HG02884 (cell line): ENCODE data around the gene GRM5.
"Not testable (repeated sequence)": the region's sequence is repeated elsewhere in the genome, so short reads cannot be mapped to it uniquely, and the experiment has no call there.

Experiments used
- ATAC-seq: cut with Tn5 transposase; IDR thresholded peaks from one replicate; pipeline ENCODE4 v1.9.1; 2021; ENCODE audit warnings: mild to moderate bottlenecking, moderate library complexity; ENCODE audit not compliant: unreplicated experiment

GRM5 gene

DNA sequence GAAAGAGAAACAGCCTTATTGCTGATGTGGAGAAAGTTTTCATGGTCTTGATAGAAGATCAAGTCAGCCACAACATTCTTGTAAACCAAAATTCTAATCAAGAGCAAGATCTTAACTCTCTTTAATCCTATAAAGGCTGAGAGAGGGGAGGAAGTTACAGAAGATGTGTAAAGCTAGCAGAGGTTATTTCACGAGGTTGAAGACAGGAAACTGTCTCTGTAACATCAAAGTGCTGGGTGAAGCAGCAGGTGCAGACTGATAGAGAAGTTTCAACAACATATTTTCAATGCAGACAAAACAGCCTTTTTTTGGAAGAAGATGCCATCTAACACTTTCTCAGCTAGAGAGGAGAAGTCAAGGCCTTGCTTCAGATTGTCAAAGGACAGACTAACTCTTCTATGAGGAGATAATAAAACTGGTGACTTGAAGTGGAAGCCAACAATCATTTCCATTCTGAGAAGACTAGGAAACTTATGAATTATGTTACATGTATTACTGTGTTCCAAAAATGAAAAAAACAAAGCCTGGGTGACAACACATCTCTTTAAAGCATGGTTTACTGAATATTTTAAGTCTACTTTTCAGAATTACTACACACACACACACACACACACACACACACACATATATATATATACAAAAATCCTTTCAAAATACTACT lies 221.9 kb downstream of the GRM5 start:
- ATAC-seq = not testable (repeated sequence)

DNA sequence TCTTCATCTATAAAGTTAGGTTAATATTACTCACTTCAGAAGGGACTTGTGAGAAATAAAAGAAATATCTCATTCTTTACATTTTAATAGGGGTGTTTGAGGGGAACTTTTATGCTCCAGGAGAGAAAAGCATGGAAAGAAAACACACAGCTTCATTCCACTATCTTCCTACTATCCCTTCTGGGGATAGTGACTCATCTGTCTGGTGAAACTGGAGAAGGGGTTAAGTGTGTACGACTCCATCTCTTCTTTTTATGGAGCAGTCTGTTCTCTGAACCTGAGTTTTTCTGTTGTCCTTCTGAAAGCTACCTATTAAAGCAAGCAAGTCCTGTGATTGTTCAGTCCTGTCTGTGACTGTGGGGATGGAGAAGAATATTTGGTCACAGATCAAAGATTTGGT lies 227.6 kb downstream of the GRM5 start:
- ATAC-seq = not testable (repeated sequence)

DNA sequence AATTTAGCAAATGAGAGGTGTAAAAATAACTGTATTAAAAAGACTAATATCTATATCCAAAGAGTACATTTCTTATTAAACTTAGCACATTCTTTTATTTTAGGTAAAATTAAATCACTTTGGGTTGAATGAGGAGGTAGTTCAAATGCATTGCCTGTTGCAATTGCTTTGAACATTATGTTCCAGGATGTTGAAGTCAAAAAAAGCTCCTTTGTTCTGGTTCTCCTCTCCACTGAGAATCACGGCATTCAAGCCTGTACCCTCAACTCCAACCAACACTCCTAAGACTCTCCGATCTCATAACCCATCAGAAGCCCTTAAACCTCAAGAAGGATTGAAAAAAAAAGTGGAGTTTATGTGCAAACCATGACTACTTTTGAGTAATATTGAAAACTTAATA lies 230.1 kb downstream of the GRM5 start:
- not testable (repeated sequence) for ATAC-seq

DNA sequence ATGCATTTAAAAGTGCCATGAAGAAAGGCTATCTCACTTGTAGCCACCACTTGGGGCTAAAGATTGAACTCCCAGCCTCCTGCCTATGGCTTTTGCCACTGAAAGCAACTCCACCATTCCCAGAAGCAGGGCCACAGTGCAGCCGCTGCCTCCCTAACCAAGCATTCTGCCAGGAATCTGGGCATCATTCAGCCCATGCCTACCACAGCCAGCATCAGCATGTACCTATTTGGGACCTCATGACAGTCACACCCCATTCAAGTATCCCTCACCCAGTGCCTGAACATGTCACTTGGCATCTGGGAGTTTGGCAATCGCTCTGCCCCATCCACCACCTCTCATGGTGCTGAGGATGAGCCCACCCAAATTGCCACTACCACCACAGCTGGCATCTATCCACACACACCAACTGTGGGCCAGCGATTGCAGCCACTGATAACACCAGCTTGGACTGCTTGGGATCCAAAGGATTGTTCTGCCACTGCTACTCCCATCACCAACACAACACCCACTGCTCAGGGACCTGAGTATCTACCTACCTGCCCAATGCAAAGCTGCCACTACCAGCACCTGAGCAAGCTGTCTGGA lies 234.4 kb downstream of the GRM5 start:
- ATAC-seq = no peak

DNA sequence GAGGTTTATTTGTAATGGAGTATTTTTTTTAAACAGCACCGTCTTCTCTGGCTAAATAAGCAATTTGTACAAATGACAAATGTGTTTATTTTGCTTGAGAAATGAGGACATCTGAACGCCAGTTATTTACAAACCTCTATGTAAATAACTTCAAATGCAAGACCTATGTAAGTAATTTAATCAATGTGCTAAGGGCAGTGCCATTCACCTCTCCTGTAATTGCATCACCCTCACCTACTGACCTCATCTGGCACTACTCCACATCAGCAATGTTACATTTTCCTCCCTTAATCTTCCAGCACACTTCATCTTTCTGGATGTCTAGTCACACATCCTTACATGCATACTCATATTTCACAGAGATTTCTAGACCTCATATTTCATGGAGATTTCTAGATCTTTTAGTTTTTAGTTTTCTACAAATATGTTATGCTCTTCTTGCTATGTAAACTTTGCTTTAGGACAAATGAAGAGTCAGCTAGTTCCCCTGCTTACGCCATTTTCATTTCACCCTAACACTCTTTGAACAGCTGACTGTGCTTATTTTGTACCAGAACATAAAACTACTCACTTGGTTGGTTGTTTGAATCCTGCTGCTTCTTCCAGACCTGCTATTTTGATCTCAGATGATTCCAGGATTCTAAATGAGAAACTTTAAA lies 238.6 kb downstream of the GRM5 start:
- no peak for ATAC-seq

DNA sequence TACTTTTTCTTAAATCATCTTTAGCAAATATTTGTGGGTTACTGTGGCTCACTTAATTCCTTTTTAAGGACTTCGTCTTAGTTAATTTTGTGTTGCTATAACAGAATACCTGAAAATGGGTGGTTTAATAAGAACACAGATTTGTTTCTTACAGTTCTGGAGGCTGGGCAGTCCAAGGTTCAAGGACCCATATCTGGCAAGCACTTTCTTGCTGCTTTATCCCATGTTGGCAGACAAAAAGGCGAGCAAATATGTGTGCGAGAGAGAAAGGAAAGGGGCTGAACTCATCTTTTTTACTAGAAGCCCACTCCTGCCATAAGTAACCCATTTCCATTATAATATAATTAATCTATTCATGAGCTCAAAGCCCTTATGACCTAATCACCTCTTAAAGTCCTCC lies 246.2 kb downstream of the GRM5 start:
- no peak for ATAC-seq

DNA sequence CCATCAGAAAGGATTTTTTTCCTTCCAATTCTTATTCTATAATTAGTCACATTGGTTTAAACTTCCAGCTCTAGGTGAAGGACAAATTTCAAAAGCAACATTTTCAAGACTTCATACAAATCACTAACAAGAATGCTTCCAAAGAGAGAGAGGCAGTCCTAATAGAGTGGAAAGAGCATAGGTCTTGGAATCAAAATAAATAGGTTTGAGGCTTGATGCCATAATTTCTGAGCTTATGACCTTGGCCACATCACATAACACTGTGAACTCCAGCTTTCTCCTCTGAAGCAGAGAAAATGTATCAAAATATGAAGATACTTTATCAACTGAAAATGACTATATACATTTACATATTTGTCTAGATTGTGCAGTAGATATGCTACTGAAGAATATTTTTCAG lies 246.8 kb downstream of the GRM5 start:
- ATAC-seq = no peak

DNA sequence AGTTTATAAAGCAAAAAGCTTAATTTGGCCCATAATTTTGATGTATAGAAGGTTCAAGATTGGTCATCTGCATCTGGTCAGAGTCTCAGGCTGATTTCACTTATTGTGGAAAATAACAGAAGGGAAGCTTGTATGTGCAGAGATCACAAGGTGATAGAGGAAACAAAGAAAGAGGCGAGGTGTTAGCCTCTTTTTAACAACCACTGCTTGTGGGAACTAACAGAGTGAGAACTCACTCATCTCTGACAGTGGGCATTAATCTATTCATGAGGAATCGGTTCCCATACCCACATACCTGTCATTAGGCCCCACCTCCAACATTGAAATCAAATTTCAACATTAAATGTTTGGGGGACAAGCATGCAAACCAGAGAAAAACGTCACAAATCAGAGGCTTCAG lies 250.3 kb downstream of the GRM5 start:
- no peak for ATAC-seq

DNA sequence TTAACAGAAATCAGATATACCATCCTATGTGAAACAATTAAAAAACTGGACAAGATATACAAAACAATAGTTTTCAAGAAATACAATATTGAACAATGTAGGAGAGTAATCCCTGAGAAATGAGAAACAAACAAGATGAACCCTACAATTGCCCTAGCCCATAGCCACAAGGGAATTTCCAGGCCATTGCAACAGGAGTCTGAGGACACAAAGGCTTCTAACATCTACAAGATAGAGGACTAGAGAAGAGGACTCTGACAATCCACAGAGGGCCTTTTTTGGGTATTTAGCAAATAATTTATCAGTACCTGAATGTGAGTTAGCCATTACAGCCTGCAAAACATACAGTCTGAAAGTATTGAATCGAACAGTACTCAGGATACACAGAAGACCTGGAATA lies 251.7 kb downstream of the GRM5 start:
- peak; percentile 31 for ATAC-seq

DNA sequence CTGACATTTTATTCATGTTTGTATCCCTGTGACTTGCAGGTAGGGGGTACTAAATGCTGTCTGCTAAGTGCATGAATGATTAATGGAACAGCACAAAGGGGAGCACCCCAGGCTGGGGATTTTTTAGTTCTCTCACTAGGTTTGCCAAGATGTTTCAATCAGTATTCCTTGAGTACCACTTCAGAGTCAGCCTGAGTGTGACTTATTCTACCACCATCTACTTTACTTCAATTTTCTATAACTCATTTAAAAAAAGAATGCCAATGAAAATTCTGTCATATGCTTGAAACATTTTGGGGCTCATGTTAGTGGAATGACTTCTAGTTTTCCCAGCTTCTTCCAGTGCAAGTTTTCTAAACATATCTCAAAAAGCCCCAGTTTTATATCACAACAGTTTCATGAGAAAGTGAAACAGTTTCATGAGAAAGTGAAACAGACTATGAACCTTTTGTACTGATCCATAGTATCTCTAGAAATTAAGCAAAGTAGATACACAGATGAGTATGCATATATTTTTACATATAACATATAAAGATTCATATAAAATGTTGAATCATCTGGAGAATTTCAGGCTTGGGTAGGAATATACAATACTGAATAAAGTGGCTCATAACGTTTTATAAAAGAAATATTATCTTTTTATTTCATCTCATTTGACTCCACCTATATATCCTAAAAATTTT lies 252.4 kb downstream of the GRM5 start:
- ATAC-seq = peak; percentile 91

DNA sequence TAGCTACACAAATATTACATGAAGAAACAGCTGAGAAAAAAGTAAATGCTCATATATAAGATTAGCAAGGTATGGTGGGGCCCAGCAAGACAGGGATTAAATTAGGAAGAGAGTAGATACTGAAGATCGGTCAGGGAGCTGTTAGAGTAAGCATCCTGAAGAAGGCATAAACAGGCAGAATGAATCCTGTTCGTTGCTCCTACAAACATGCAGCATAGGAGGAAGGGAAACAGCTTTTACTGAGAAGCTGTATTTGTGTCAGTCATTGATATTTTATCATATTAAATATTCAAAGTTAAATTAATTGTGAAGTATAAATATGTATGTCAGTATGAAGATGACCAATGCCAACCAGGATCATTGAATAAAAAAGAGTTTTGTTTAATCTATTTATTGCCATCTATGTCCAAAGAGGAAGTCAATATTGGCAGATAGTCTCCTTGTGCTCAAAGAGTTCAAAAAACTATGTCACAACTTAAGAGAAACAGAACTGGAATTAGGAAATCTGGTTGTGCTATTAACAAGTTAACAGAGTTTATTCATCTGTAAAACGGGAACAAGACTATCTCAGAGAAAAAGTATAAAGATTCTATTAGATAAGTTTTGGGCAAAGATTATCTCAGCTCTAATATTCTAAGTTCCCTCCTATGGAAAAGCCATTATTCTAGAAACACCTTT lies 255.2 kb downstream of the GRM5 start:
- ATAC-seq = no peak

DNA sequence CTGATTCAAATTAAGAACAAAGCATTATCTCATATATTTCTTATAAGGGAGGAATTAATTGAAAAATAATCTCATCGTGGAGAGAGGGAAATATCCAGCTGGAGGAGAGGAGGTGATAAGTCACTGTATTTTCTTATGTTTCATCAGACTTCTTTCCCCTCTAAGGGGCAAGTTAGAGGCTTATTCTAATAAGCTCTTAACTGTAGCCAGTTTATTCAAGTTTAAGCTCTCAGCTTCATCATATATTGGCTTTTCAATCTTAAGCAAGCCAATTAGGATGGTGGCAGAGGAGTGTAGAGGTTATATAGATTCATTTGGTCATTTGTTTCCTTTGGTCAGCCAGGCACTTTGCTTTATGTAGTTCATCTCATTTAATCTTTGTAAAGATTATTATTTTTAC lies 256.7 kb downstream of the GRM5 start:
- ATAC-seq = no peak

DNA sequence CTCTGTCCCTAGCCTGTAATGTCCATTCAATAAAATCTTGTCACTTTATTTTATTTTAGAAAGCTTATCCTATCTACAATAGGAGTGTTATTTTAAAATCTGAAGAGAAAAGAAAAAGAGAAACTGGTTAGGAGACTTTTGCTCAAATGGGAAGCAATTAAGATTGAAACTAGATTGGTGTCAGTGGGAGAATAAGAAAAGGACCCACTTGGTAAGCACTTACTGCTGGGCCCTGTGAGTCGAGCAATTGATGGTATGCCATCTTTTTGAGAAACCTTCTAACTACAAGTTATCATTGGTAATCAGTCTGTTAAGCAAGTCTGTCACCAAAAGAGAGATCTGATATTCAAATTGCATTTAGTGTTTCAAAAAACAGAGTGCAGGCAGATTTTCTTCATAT lies 258.4 kb downstream of the GRM5 start:
- ATAC-seq = peak; percentile 51

DNA sequence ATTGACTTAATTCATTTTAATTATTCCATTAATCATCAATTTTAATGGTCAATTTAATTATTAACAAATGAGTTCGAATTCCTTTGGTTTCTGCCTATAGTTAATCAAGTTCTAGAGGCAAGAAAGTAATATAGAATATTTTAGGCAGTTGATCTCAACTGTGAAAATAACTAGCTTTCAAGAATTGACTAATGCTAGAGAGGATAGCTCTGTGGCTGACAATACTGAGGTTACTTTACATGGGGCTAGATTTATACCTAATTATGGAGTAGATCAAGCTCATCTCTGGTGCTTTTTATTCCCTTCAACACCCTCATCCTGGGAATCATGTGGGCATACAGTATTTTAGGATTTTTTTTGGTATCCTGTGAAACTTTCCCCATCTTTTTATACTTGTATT lies 259.4 kb downstream of the GRM5 start:
- ATAC-seq = no peak

DNA sequence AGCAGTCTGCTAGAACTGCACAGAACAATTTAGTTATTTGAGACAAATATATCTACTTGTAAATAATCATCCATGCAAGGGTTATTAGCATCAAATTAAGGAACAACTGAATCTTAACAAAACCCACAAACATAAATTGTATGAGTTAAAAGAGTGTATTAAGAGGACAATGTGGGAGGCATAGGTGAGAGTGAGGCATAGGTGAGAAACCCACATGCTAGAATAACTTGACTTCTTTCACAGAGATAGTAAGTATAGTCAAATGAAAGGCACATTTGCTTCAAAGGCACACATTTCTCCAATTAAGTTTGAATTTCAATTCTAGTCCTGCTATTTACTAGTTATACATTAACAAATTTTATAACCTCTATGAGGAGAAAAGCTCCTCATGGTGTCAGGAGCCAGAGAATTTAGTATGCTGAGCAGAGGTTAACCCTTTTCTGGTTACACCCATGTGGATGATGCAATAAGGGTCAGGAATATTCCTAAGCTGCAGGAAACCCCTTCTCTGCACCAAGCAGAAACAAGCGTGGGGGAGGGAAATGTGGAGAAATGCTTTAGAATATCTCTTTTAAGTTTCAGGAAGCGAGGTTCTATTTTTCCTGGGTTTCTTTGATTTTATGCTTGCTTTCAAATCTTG lies 264.2 kb downstream of the GRM5 start:
- ATAC-seq = no peak

DNA sequence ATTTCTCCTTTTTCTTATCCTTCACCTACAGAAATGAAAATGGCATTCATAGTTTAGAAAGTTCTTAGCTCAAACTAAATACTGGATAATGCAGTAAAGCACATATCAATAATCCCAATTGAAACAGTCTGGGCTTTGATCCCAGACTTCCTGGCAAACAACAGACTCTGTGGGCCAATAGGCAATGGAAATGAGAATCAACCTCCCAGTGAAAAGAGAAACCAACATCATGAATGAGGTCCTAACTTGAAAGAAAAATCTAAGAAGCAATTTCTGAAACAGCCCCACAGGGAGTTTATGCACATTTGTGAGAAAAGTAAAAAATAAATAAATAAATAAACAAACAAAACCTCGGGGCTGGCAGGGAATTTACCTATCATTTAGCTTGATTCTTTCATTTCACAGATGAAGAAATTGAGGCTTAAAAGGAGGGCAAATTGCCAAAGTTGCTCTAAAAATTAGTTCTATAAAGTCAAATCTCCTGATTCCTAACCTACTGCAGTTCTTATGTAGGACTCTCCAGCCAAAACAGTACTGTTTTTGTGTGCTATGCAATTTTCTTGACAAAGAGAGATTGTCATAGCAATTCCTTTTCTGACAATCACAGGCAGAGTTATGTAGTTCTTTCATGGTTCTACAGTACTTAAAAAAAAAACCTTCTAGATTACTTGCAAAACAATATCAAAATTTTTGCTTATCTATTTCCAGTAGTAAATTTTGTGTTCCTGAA lies 265.8 kb downstream of the GRM5 start:
- ATAC-seq = no peak

DNA sequence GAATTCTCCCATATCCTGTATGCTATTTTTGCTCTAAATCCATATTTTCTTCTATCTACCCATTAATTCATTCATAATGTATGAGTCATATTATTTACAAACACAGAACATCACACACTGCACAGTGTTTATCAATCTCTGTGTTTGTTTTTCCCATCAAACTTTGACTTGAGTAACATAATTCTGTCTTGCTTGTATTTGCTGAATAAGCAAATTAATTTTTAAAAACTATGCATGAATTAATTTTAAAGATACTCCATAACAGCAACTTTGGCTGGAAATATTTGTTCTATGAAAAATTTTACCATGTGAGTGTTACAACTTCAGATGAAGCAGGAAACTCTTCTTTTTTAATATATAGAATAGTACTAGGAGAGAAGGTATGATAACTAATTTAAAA lies 275.6 kb downstream of the GRM5 start:
- no peak for ATAC-seq

DNA sequence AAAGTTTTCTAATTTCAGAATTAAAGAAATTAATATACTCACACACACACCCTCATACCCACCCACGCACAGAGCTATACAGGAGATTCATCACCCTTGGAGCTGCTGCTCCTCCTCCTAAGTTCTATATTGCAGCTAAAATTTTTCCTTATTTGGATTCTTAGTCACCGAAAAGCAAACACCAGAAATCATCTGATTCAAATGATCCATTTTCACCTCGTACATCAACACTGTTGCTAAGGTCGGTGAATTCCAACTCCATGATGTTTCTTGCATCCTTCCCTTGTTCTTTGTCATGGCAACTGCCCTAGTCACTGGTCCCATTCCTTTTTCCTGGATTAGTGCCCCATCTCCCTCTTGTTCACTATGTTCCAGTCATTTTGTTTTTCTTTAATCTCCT lies 286.2 kb downstream of the GRM5 start:
- no peak for ATAC-seq

DNA sequence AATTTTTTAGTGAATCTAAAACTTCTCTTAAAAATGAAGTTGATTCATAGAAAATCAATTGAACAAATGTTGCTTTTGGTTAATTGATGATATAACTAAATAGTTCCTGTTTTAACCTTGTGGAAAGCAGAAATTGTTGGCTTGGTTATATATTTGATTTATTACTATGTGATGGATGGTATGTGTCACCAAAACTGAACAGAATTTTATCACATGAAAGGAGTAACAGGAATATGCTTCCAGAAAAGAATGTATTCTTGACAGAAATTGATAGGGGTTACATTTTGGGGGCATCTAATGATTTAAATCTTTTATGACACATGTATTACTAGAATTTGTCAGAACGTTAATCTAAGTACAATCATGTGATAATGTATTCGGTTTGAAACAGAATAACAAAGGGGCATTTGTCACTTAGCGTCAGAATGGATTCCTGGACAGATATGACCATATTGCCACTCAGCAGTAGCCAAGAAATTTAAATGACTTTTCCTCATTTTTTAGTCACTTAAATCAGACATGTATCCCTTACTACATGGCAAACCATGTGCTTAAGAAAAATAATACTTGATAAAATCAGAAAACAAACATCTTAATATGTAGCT lies 295.2 kb downstream of the GRM5 start:
- no peak for ATAC-seq

DNA sequence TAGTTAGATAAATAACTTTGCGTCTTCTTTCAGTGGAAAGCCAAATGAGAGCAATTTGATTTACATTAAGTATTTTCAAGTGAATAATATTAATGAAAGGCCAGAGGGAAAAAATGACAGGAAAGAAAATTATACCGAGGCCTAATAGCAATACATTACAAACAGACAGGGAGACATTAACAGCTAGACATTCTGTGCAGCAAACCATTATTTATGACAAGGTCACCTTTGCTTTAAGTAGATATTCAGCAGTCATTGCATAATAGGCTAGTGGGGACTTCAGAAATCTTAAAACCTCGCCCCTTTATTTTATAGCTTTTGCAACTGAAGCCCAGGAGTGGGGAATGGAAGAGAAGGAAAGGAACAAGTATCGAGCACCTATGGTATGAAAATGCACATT lies 321.6 kb downstream of the GRM5 start:
- ATAC-seq = no peak
